ENCODE results near the gene TMEM207. TPM values are rescaled to one million over a fixed set of nuclear protein-coding genes. Genes with fewer than 3 reads are reported as not detected.
A peak's percentile ranks its signal among the peaks of the same experiment; 100 is the strongest.

TMEM207 gene
- total RNA-seq, 1 experiment from 2014 or later: not detected

GRCh38 chr3:190467922-190468321, 18.2 kb upstream of the TMEM207 start:
- CTCF ChIA-PET: no interaction called here

GRCh38 chr3:190458040-190458439, 8.3 kb upstream of the TMEM207 start:
- no peaks in the 10 kb centered on the region for H3K36me3 Mint-ChIP-seq (ENCODE audit: insufficient read depth, unreplicated experiment)
- Histone ChIP-seq H3K9me3 (no peaks in the 10 kb centered on the region), H3K4me3 (ENCODE audit: low read depth, low read length) (no peak overlapping the region), H3K27me3 (replicated peaks; ENCODE audit: control insufficient read depth, insufficient read depth, low read length) (no peaks in the 10 kb centered on the region), H3K4me1 (peaks cover 5% of the 10 kb centered on the region; the same call in 1 of the 2 replicates), H3K36me3 (ENCODE audit: control insufficient read depth, insufficient read depth, low read length) (no peaks in the 10 kb centered on the region)
- no peak overlapping the region for H3K27ac Mint-ChIP-seq (ENCODE audit: unreplicated experiment)
- ChIA-PET CTCF (no interaction called here), POLR2A (no interaction called here)
- no TSS peak for BruUV-seq (replicated peaks)
- TF ChIP-seq CTCF (IDR thresholded peaks at IDR 0.05; ENCODE audit: insufficient read depth in 1 of 2, low read depth in 1 of 2, low read length in 1 of 2, severe bottlenecking in 1 of 2, unreplicated experiment in 1 of 2): no peak
- no peaks in the 10 kb centered on the region for H3K27me3 Mint-ChIP-seq (ENCODE audit: insufficient read depth, unreplicated experiment)
- DNase-seq: peak in 1 of 2 experiments; percentile 9
- no peaks in the 10 kb centered on the region for H3K9me3 Mint-ChIP-seq (ENCODE audit: unreplicated experiment)
- peaks cover 7% of the 10 kb centered on the region for H3K4me1 Mint-ChIP-seq (ENCODE audit: low read depth, unreplicated experiment)
- intact Hi-C loops (cut with micrococcal nuclease; ENCODE audit: unreplicated experiment): no loop called here
- H3K4me3 Mint-ChIP-seq (ENCODE audit: unreplicated experiment): no peak overlapping the region

More at GRCh38 chr3:190467922-190468321, 18.2 kb upstream of the TMEM207 start:
- Mint-ChIP-seq H3K36me3 (ENCODE audit: insufficient read depth, unreplicated experiment) (no peaks in the 10 kb centered on the region), H3K4me1 (ENCODE audit: low read depth, unreplicated experiment) (no peaks in the 10 kb centered on the region), H3K4me3 (ENCODE audit: unreplicated experiment) (no peak overlapping the region), H3K27ac (ENCODE audit: unreplicated experiment) (no peak overlapping the region), H3K9me3 (ENCODE audit: unreplicated experiment) (no peaks in the 10 kb centered on the region), H3K27me3 (ENCODE audit: insufficient read depth, unreplicated experiment) (no peaks in the 10 kb centered on the region)
- no peak for DNase-seq
- no peak overlapping the region for H3K4me3 ChIP-seq (ENCODE audit: low read depth, low read length)
- BruUV-seq (replicated peaks): no TSS peak
- H3K9me3 ChIP-seq: 0 out of 2 replicates have a peak, but pooled peaks cover 5% of the 10 kb centered on the region
- no peaks in the 10 kb centered on the region for H3K36me3 ChIP-seq (ENCODE audit: control insufficient read depth, insufficient read depth, low read length)
- POLR2A ChIA-PET: no interaction called here
- TF ChIP-seq CTCF (IDR thresholded peaks at IDR 0.05; ENCODE audit: insufficient read depth in 1 of 2, low read depth in 1 of 2, low read length in 1 of 2, severe bottlenecking in 1 of 2, unreplicated experiment in 1 of 2): no peak
- no peaks in the 10 kb centered on the region for H3K4me1 ChIP-seq
- intact Hi-C loops (cut with micrococcal nuclease; ENCODE audit: unreplicated experiment): no loop called here
- no peaks in the 10 kb centered on the region; the same call in 1 of the 2 replicates for H3K27me3 ChIP-seq (replicated peaks; ENCODE audit: control insufficient read depth, insufficient read depth, low read length)

GRCh38 chr3:190456770-190457169, 7.1 kb upstream of the TMEM207 start:
- no peak overlapping the region for H3K27ac Mint-ChIP-seq (ENCODE audit: unreplicated experiment)
- no peak overlapping the region for H3K4me3 ChIP-seq (ENCODE audit: low read depth, low read length)
- ChIA-PET POLR2A (no interaction called here), CTCF (no interaction called here)
- H3K36me3 ChIP-seq (ENCODE audit: control insufficient read depth, insufficient read depth, low read length): no peaks in the 10 kb centered on the region
- H3K9me3 ChIP-seq: no peaks in the 10 kb centered on the region
- no peaks in the 10 kb centered on the region for H3K27me3 ChIP-seq (replicated peaks; ENCODE audit: control insufficient read depth, insufficient read depth, low read length)
- H3K4me3 Mint-ChIP-seq (ENCODE audit: unreplicated experiment): no peak overlapping the region
- no peaks in the 10 kb centered on the region for H3K36me3 Mint-ChIP-seq (ENCODE audit: insufficient read depth, unreplicated experiment)
- intact Hi-C loops (cut with micrococcal nuclease; ENCODE audit: unreplicated experiment): no loop called here
- no peaks in the 10 kb centered on the region for H3K27me3 Mint-ChIP-seq (ENCODE audit: insufficient read depth, unreplicated experiment)
- BruUV-seq (replicated peaks): no TSS peak
- peaks cover 7% of the 10 kb centered on the region for H3K4me1 Mint-ChIP-seq (ENCODE audit: low read depth, unreplicated experiment)
- H3K4me1 ChIP-seq: peaks cover 5% of the 10 kb centered on the region; the same call in 1 of the 2 replicates
- H3K9me3 Mint-ChIP-seq (ENCODE audit: unreplicated experiment): no peaks in the 10 kb centered on the region
- no peak for TF ChIP-seq CTCF (IDR thresholded peaks at IDR 0.05; ENCODE audit: insufficient read depth in 1 of 2, low read depth in 1 of 2, low read length in 1 of 2, severe bottlenecking in 1 of 2, unreplicated experiment in 1 of 2)
- no peak for DNase-seq
